Middle frontal gyrus (tissue), 1 donor: ENCODE measurements around the gene TRAF3.
"Not testable (repeated sequence)": the region's sequence is repeated elsewhere in the genome, so short reads cannot be mapped to it uniquely, and the experiment has no call there.

ENCODE experiments used
- DNase-seq: peaks from one replicate; pipeline ENCODE4 v3.0.0-alpha.2; 2015; ENCODE audit warnings: low spot score; ENCODE audit errors: extremely low spot score

Gene TRAF3

DNA sequence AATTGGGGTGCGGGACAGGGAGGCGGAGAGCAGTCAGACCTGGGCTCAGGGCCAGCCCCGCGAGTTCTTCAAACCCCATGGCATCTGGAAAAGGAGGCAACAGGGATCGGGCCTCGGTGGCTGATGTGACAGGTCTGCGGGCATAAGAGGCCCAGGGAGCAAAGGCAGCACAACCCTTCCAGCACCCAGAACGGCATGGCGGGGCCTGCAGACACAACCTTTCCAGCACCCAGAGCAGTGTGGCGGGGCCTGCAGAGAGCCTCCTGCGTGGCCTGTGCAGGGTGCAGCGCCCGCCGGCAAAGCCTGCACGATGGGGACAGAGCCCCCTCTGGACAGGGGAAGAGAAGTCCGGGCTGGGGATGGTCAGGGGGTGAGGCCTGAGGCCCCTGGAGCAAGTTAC lies 26.2 kb upstream of the TRAF3 start:
- DNase-seq = no peak

DNA sequence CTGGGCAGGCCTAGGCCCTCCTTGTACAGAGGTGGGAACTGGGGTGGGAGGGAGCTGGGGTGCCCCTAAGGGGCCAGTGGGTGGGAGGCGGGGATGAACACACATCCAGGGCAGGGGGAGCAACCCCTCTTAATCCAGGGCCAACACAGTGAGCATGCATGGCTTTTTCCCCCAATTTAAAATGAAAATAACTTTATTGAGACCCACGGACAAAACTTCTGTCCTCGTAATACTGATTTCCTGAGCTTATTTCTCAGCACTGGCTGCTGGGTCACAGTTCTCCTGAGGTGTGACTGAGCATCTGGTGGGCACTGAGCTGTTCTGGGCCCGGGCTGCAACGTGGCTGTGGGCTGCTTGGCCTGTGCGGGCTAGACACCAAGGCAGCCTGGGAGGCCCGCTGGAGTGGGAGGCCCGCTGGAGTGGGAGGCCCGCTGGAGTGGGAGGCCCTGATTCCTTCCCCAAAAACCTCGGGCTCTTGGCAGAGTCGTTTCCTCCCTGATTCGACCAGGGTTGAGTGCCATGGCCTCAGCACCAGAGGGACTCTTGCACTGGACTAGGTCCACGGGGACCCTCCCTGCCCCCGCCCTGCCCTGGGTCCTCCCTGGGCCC lies 24.9 kb upstream of the TRAF3 start:
- no peak for DNase-seq

DNA sequence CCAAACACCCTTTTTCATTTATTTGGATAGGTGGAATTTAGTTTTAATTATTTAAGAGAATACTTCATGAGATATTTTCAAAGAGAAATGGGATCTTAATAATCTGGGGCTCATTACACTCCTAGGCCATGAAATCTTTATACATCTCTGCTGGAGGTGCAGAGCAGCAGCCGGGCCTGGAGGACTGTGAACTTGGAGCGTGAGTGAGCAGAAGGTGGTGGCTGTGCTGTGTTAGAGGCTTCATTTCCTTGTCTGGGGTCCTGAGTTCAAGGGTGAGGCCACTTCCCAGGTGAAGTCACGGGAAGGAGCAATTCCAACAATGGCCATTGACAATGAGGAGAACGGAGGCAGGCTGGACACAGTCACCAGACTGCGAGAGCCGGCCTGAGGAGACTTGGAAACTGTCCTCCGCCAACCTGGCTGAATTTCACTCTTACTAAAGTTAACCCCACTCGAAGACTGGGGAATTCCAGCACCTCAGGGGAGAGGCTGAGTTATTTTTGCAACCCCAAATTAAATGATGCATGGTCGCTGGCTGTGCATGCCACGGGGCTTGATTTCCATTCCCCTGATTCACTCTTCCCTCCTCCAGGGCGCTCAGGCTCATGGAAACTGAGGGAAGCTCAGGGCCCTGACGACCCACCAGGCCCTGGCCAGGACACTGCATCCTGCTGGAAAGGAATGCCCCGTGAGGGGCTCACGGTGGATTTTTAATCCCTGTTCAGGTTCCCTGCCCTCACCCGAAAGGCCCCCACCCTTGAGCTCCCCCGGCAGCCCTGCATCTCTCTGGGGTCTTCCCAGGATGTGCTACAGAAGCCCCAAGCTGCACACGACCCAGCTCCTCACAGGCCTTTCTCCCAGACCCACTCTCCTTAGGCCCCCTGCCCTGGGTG lies 22.6 kb upstream of the TRAF3 start:
- DNase-seq = no peak

DNA sequence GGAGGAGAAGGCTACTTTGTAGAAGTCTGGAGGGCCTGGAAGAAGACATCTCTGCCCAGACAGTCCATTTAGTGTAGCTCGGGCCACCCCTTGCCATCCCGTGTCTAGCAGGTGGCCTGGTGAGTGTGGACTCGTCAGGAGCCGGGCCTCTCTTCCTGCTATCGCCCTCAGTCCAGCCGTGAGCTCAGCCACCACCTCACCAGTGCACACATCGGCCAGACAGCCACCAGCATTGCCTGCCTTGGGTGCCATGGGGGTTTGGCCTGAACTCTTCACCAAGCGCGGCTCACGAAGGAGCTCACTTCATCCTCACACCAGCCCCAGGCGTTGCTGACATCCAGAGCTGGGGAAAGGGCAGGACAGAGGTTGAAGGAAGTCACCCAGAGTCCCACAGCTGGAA lies 19.6 kb upstream of the TRAF3 start:
- DNase-seq = no peak

DNA sequence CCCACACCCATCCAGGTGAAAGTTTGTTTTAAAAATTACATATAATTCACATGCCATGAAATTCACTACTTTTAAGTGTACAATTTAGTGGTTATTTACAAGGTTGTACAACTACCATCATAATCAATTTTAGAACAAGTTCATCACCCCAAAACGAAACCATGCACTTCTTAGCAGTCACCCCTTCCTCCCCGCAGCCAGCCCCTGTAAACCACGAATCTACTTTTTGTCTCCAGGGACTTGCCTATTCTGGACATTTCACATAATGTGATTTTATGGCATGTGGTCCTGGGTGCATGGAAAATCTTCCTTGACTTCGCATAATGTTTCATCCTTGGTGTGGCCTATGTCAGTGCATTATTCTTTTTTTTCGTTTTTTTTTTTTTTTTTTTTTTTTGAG lies 19.2 kb upstream of the TRAF3 start:
- DNase-seq = no peak

DNA sequence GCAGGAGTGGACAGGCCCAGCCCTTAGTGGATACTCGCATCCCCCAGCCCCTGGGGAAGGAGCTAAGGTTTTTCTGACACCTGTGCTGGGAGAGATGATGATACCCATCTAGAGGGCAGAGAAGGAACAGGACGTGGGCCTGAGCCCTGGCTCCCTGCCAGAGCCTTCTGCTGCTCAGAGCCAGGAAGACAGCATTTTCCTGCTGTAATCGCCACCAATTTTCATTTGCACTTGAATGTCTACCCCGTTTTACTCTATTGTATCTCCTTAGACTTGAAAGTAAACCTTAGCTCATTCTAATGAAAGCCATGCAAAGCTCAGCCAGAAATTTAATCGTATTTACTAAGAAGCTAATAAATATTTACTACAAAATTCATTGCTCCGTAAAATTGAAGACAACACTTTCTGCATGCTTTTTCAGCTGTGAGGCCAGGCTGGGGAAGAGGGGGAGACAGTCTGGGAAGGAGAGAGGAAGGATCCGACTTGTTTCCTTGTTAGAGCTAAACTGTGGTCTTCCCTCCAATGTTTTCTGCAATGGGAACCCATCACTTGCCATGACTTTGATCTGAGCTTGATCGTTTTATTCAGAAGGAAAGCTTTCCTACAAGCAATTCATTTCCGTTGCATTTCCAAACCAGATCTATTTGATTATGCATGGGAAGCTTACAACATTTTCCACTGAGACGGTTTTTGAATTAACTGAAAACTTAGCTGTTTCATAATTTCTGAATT lies 17.6 kb upstream of the TRAF3 start:
- DNase-seq = no peak

DNA sequence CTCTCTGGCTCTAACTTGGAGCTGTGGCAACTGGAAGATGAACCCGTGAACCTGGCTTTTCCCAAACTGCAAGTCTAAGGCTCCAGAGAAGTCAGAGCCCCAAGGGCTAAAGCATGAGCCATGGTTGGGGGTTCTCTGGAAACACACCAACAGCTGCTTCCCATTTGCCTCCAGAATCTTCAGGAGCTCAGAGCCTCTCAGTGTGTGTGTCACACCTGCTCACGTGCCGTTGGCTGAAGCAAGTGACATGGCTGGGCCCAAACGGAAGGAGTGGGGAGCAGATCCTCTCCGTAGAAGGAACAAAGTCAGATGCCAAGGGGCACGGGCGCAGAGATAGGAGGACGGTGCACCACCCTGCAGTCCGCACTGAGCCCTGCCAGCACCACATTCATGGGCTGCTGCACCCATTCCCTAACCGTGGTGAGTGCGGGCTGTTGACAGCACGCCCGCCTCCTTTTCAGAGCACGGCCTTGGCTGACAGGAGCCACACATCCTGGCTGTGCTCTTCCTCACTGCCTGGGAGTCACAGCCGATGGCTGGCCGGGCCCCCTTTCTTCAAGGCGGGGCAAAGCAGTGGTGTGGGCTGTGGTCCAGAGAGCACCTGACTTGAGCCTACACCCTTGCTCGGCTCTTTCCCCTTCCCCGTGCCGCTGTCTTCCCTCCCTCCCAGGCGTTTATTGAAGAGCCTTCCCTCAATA lies 16.6 kb upstream of the TRAF3 start:
- DNase-seq = no peak

DNA sequence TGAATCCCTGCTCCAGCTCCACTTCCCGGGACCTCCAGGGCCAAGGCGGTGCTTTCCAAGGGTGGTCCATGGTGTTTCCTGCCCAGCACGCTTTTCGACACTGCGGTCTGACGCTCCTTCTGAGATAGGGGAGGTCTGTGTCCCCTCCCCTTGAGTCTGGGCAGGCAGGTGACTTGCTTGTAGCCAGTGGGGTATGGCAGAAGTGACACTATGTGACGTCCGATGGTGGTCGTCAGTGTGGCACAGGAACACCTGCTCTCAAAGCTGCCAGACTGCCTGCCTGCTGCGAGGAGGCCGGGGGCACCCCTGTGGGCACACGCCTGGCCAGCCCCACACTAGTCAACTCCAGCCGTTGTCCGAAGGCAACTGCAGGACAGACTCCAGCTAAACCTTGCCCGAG lies 16.0 kb upstream of the TRAF3 start:
- DNase-seq = no peak

DNA sequence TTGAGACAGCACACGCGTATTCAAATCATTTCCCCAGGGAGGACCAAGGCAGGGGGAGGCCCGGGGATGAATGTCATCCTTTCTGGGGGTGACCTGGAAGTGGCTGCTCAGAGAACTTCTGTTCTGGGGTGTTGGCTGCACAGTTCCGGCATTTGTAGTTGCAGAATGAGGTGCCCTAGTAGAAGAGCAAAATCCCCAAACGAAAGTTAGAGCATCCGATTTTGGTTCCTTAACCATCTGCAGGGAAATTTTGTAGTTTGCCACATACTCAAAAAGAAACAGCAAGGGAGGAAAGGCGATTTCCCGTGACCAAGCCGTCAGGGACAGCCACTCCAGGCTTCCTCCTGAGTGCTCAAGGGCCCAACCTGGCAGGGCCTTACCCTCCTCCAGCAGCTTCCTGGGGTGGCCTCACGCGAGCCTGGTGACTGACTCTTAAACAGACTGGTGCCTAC lies 13.0 kb upstream of the TRAF3 start:
- DNase-seq = no peak

DNA sequence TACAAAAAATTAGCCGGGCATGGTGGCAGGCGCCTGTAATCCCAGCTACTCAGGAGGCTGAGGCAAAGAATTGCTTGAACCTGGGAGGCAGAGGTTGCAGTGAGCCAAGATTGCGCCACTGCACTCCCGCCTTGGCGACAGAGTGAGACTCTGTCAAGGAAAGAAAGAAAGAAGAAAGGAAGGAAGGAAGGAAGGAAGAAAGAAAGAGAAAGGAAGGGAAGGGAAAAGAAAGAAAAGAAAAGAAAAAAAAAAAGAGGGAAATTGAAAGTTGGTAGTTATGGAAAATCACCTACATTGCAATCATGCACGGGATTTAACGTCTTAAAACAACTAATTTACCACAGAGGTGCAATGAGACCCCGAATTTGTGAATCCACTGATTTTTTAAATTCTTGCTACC lies 11.5 kb upstream of the TRAF3 start:
- not testable (repeated sequence) for DNase-seq

DNA sequence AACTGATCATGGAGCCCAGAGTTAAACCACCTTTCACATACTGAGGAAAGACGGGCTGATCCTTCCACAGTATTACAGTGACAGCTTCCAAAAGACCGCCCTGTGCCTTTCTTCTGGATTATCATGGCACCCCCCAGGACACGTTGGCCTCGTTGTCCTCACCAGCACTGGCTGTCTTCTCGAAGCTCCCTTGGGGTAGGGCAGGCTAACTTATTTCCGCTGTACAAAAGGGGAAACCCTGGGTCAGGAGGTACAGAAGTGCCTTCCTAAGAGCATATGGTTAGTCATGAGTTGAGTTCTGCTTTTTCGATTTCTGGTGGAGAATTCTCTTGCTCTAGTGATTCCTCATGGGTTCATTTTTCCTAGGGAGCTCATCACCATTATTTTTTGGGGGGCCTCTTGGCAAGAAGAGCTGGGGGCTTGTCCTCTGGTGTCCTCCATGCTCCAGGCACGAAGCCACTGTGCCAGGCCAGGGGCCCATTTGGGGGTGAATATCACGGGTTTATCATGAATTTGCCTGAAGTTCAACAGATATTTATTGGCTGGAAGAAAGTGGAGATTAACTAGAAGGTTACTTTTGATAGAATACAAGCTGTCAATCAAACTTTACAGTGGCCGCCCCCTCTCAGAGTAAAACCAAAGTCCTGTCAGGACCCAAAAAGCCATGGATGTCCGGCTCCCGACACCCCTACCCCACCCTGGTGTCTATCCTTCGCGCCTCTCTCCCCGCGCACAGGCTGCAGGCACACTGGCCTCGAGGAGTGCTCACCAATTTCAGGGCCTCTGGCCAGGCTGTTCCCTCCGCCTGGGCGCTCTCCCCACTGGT lies 8.8 kb upstream of the TRAF3 start:
- no peak for DNase-seq

DNA sequence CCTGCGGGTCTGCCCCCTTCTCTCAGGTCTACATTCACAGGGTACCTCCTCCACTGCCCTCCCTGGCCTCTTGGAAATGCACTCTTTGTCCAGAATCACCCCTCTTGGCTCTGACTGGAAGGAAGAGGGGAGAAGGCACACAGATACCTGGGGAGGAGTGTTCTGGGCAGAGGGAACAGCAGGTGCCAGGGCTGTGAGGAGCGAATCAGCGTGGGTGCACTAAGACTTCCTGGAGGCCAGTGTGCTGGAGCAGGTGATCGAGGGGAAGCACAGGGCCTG lies 8.3 kb upstream of the TRAF3 start:
- DNase-seq = no peak

DNA sequence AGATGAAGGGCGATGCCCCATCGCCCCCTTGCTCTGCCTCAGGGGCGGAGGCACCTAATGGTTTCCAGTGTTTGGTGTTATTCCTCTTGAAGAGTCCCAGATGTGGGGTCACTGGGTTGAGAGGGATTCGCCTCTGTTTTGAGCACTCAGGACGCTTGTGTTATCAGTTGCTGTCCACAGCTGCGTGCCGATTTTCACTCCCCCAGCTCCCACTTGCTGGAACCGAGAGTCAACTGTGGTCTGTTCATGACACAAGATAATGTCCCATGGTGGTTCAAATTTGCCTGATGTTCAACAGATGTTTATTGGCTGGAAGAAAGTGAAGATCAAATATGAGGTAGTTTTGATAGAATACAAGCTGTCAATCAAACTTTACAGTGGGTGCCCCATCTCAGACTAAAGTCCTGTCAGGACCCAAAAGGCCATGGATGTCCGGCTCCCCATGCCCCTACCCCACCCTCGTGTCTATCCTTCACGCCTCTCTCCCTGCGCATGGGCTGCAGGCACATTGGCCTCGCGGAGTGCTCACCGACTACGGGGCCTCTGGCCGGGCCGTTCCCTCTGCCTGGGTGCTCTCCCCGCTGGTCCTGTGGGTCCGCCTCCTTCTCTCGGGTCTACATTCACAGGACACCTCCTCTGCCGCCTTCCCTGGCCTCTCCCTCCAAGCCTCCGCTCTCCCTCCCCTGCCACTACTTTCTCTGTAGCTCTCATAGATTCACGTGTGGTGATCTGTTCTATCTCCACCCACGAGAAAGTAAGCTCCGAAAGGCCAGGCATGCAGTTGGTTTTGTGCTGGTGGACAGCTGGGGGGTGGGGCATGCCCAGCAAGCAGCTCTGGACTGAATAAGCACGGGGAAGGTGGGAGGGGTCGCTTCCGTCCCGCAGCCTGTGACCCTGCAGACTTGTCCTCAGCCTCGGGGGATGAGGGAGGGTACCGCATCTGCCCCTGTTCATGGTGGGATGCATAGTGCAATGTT lies 6.8 kb upstream of the TRAF3 start:
- DNase-seq = no peak

DNA sequence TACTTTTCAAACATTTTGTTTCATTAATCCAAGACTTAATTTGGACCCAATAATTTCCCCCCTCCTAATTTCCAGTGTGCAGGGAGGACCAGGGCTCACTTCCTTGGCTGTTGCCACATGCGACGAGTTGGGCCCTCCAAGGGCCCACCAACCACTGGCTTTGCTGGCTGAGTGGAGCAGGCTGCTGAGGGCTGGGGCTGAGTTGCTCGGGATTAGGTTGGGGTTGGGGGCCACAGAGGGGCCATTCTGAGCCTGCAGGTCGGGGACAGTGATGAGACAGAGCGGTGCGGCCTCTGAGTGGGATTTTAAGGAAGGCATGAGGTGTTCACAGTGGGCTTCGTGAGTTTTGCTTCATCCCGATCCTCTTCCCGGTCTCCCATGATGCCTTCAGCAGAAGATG lies 6.1 kb upstream of the TRAF3 start:
- DNase-seq = no peak

DNA sequence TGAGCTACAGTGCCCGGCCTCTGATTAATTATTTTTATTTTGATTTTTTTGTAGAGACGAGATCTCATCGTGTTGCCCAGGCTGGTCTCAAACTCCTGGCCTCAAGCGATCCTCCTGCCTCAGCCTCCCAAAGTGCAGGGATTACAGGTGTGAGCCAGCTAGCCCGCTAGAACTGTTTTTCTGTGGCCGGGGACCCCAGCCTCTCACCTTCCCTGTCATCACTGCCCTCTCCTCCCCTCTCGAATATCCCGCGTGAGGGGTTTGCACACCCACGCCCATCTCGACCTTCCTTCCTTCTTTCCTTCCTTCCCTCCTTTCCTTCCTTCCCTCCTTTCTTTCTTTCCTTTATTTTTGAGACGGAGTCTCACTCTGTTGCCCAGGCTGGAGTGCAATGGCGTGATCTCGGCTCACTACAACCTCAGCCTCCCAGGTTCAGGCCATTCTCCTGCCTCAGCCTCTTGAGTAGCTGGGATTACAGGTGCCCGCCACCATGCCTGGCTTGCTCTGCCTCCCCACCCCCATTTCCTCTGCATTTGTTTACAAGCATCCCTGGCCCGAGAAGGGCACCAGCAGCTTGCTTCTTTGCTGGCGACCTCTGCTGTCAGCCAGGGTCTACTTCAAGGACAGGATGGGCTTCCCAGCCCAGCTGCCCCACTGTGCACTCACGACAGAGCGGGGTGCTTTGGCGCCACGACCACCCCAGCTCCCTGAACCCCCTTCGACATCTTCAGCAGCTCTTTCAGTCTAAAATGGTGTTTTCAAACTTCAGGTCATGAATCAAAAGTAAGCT lies 4.3 kb upstream of the TRAF3 start:
- DNase-seq = no peak

DNA sequence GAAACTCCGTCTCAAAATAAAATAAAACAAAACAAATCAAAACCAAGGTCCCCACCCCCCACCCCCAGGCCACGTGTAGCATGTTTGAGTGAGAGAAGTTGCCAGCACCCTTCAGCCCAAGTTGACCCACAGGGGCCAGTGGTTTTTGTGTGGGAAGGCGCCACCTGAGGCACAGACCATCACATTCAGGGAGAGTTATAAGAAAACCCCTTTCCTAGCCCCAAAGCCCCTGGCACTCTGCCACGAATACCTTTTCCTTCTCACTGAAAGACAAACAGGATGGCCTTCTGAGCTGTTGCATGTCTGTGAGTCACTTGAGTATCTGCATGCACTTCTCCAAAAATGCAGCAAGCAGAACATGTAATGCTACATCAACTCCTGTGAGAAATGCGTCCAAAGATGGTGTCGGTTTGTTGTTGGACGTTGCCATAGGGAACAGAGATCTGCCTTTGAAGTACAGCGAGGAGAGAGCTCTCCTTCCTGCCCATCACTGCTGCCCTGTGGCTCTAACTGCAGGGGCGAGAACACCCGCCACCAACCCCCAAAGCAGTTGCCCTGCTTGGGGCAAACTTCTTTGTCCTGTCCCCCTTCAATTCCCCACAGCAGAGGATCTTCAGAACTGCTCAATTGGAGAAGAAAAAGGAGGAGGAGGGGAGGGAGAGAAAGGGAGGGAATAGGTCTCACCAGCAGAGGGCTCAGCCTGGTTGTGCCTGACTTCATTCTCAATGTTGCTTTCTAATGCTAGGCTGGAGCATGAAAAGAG lies 2.7 kb upstream of the TRAF3 start:
- DNase-seq = peak; percentile 36

DNA sequence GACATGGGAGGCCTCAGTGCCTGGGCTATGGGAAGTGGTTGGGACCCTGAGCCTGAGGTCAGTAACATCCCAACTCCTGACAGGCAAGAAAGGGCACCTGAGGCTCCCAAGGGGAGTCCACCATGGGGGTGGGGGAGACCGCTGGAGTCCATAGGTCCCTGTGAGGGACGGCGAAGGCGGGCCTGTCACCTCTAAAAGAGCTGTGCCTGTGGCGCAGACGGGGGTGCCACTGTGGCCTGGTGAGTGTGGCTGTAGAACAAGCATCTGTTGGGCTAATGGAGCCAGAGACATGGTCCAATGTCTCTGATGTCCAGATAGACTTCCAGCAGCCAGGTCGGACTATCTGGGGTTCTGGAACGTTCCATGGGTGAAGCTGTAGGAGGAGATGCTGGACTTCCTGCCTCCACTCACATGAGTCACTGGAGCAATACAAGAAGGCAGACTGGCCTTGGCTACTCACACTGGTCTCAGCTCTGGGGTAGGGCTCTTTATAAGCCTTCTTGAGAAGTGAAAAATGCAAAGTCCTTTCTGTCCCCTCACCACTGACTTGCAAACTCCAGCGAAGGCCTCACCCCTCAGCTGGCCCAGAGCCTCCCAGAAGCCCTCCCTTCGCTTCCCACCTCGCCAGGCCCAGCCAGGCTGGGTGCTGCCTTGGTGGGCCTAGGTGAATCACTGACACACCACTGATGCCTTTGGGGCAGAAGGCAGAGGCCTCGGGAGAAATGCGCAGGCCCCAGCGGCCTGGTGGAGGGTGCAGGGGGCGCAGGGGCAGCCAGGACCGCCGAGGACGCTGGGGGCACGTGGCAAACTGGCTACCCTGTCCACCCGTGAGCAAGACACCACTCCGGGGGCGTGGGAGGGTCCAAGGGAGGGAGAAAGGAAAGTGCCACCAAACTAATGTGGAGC lies 1.1 kb upstream of the TRAF3 start:
- no peak for DNase-seq
